PC-3 (cell line): ENCODE measurements around the gene NFATC2. TPM values are rescaled to one million over a fixed set of nuclear protein-coding genes. Genes with fewer than 3 reads are reported as not detected.
A peak's percentile ranks its signal among the peaks of the same experiment; 100 is the strongest.

Experiments used
- ATAC-seq: fragments of 200-7000 bp; cut with Tn5 transposase; 2 replicates; pipeline ENCODE4 v1.9.1; 2020; ENCODE audit warnings: mild to moderate bottlenecking, moderate library complexity
- BruUV-seq: library from RNA; stranded (reverse); fragments of 400-500 nt; replicated peaks from 2 replicates; lab custom pipeline; 2021; lab: Mats Ljungman, UMichigan
- CTCF ChIA-PET: fragments of 300-600 bp; sonication (Branson Sonifier 250); formaldehyde crosslinking; loops from one replicate; lab custom pipeline; 2022; ENCODE audit warnings: antibody characterized with exemption; lab: Charles Lee
- POLR2A ChIA-PET: fragments of 300-600 bp; sonication (Branson Sonifier 250); formaldehyde crosslinking; loops from one replicate; lab custom pipeline; 2022; ENCODE audit warnings: antibody characterized with exemption; ENCODE audit not compliant: unreplicated experiment; lab: Charles Lee
- DNase-seq: peaks from one replicate; pipeline ENCODE4 v3.0.0-alpha.2; 2015
- H2AFZ ChIP-seq: fragments of 300-600 bp; sonication (generic); 2 replicates; pipeline ENCODE4 v1.6.0; 2016; ENCODE audit warnings: antibody characterized with exemption, low read length
- H3F3A ChIP-seq: fragments of 300-600 bp; sonication (generic); one replicate; pipeline ENCODE4 v1.6.0; 2017; ENCODE audit warnings: antibody characterized with exemption, low read length, control low read depth, mild to moderate bottlenecking; ENCODE audit not compliant: unreplicated experiment
- H3K27ac ChIP-seq: fragments of 300-600 bp; sonication (generic); 2 replicates; pipeline ENCODE4 v1.5.1; 2016; ENCODE audit warnings: mild to moderate bottlenecking, low read length
- H3K27me3 ChIP-seq: fragments of 300-600 bp; sonication (generic); 2 replicates; pipeline ENCODE4 v1.6.1; 2016; ENCODE audit warnings: low read length, mixed read lengths
- H3K36me3 ChIP-seq: fragments of 300-600 bp; sonication (generic); 2 replicates; pipeline ENCODE4 v1.6.1; 2016; ENCODE audit warnings: low read depth, mixed run types, low read length, mixed read lengths
- H3K4me1 ChIP-seq: fragments of 300-600 bp; sonication (generic); 2 replicates; pipeline ENCODE4 v1.5.1; 2016; ENCODE audit warnings: low read length; ENCODE audit not compliant: insufficient read depth
- H3K4me2 ChIP-seq: fragments of 300-600 bp; sonication (generic); 2 replicates; pipeline ENCODE4 v1.6.0; 2016; ENCODE audit warnings: low read length
- H3K4me3 ChIP-seq: fragments of 300-600 bp; sonication (generic); 2 replicates; pipeline ENCODE4 v1.5.1; 2016; ENCODE audit warnings: mild to moderate bottlenecking, low read length, mixed read lengths
- H3K79me2 ChIP-seq: fragments of 300-600 bp; sonication (generic); 2 replicates; pipeline ENCODE4 v1.6.1; 2017; ENCODE audit warnings: low read length, mixed read lengths
- H3K9ac ChIP-seq: fragments of 300-600 bp; sonication (generic); 2 replicates; pipeline ENCODE4 v1.6.0; 2016; ENCODE audit warnings: mild to moderate bottlenecking, low read length
- H3K9me2 ChIP-seq: fragments of 300-600 bp; sonication (generic); replicated peaks from 2 replicates; pipeline ENCODE4 v1.6.1; 2016; ENCODE audit warnings: mixed run types, low read length, mixed read lengths
- H3K9me3 ChIP-seq: fragments of 300-600 bp; sonication (generic); 2 replicates; pipeline ENCODE4 v1.6.1; 2016; ENCODE audit warnings: low read length, mixed read lengths
- H4K20me1 ChIP-seq: fragments of 300-600 bp; sonication (generic); 2 replicates; pipeline ENCODE4 v1.6.1; 2016; ENCODE audit warnings: low read length, mixed read lengths
- CTCF ChIP-seq: fragments of 300-600 bp; sonication (generic); conservative IDR thresholded peaks from 2 replicates; pipeline ENCODE4 v1.5.1; 2017; ENCODE audit warnings: antibody characterized with exemption, low read depth, mild to moderate bottlenecking, low read length
- EZH2 ChIP-seq: fragments of 300-600 bp; sonication (generic); IDR thresholded peaks from one replicate; pipeline ENCODE4 v1.6.1; 2017; ENCODE audit warnings: antibody characterized with exemption, mild to moderate bottlenecking, low read length; ENCODE audit not compliant: unreplicated experiment
- EZH2phosphoT487 ChIP-seq: fragments of 300-600 bp; sonication (generic); IDR thresholded peaks from 2 replicates; pipeline ENCODE4 v1.6.1; 2018; ENCODE audit warnings: mild to moderate bottlenecking, antibody characterized with exemption, low read length, borderline replicate concordance
- intact Hi-C: fragments of 100-400 bp; cut with micrococcal nuclease; formaldehyde crosslinking; loops from 2 replicates; pipeline ENCODE4 v1.9.0; 2023
- total RNA-seq: library from RNA; depleted of rRNA; stranded (reverse); fragments of >200 nt; gene quantifications from 2 replicates; pipeline ENCODE4 v1.2.3, GENCODE V29; 2014

Gene NFATC2
- total RNA-seq, 1 experiment from 2014 or later: 12.9 TPM

GRCh38 chr20:51531712-51532456 is 10.6 kb downstream of the NFATC2 start:
- intact Hi-C loops: loop anchor here (5.0 kb wide), 1 partner anchor 75 kb away; no protein-coding TSS in a partner anchor
- BruUV-seq: no TSS peak
- Histone ChIP-seq H3K36me3 (no peaks in the 10 kb centered on the region), H3K27me3 (no peaks in the 10 kb centered on the region), H3K4me1 (peaks cover 37% of the 10 kb centered on the region), H3K4me2 (peak overlapping the region; percentile 70), H3K27ac (peak overlapping the region; percentile 78), H3K9ac (peak overlapping the region; percentile 46), H2AFZ (no peak overlapping the region), H3K9me2 (no peaks in the 10 kb centered on the region), H3K4me3 (no peak overlapping the region), H3K9me3 (no peaks in the 10 kb centered on the region), H4K20me1 (no peaks in the 10 kb centered on the region), H3F3A (peaks cover 7% of the 10 kb centered on the region), H3K79me2 (peaks cover 8% of the 10 kb centered on the region; the same call in 1 of the 2 replicates)
- DNase-seq (no peak), ATAC-seq (no peak)
- POLR2A ChIA-PET: no interaction called here
- TF ChIP-seq EZH2: no peak
- TF ChIP-seq EZH2phosphoT487: no peak
- TF ChIP-seq CTCF: no peak
- CTCF ChIA-PET: interaction anchor here (0.6 kb wide), 1 partner anchor 44 kb away, joined by 3 read pairs; no protein-coding TSS in a partner anchor

- Histone ChIP-seq H3K27ac (peak overlapping the region; percentile 78), H3K9ac (peak overlapping the region; percentile 2; the same call in 1 of the 2 replicates), H3K9me3 (no peaks in the 10 kb centered on the region), H3K79me2 (peaks cover 8% of the 10 kb centered on the region; the same call in 1 of the 2 replicates), H3F3A (peaks cover 7% of the 10 kb centered on the region), H4K20me1 (no peaks in the 10 kb centered on the region), H3K4me3 (no peak overlapping the region), H3K4me2 (peak overlapping the region; percentile 35), H3K4me1 (peaks cover 37% of the 10 kb centered on the region), H3K27me3 (no peaks in the 10 kb centered on the region), H3K9me2 (no peaks in the 10 kb centered on the region), H3K36me3 (no peaks in the 10 kb centered on the region), H2AFZ (no peak overlapping the region)
- ChIA-PET CTCF (interaction anchor here (0.6 kb wide), 1 partner anchor 43 kb away, joined by 3 read pairs; no protein-coding TSS in a partner anchor), POLR2A (no interaction called here)
- no peak for TF ChIP-seq EZH2
- no peak for TF ChIP-seq CTCF
- no peak for TF ChIP-seq EZH2phosphoT487
- intact Hi-C loops: loop anchor here (5.0 kb wide), 1 partner anchor 74 kb away; no protein-coding TSS in a partner anchor
- no TSS peak for BruUV-seq
- DNase-seq (peak; percentile 98), ATAC-seq (peak; percentile 71)
Measured at GRCh38 chr20:51531141-51531710, 11.3 kb downstream of the NFATC2 start.
